ENCODE results near the gene ABCA12. TPM values are rescaled to one million over a fixed set of nuclear protein-coding genes. Genes with fewer than 3 reads are reported as not detected.
A peak's percentile ranks its signal among the peaks of the same experiment; 100 is the strongest.

ABCA12 gene
- total RNA-seq, 1 experiment from 2014 or later: 1.3 TPM

- Histone ChIP-seq H2AFZ (ENCODE audit: low read depth, low read length, poor library complexity, severe bottlenecking) (no peak overlapping the region), H3K4me2 (ENCODE audit: low read length) (no peak overlapping the region), H4K20me1 (ENCODE audit: insufficient read depth) (no peaks in the 10 kb centered on the region), H3K4me3 (replicated peaks in 1 of 2; ENCODE audit: low read depth in 1 of 2, low read length in 2 of 2) (no peak overlapping the region), H3K9me2 (ENCODE audit: insufficient read depth) (no peaks in the 10 kb centered on the region), H3K27ac (ENCODE audit: low read depth, low read length) (no peak overlapping the region), H3K27me3 (ENCODE audit: insufficient read depth, low read length) (no peaks in the 10 kb centered on the region), H3K79me2 (ENCODE audit: insufficient read depth, low read length) (no peaks in the 10 kb centered on the region), H3K36me3 (ENCODE audit: control insufficient read depth in 1 of 2, insufficient read depth in 2 of 2, low read length in 2 of 2) (no peaks in the 10 kb centered on the region), H3K4me1 (ENCODE audit: control insufficient read depth in 1 of 2, insufficient read depth in 2 of 2, low read length in 2 of 2) (peaks cover 23 to 29% of the 10 kb centered on the region in 2 experiments), H3K9ac (ENCODE audit: low read length) (no peak overlapping the region), H3K9me3 (ENCODE audit: control insufficient read depth in 1 of 2, insufficient read depth in 1 of 2, low read depth in 1 of 2, low read length in 2 of 2) (no peaks in the 10 kb centered on the region)
- no peak for ATAC-seq
- intact Hi-C loops (cut with micrococcal nuclease): no loop called here
- ChIA-PET CTCF (no interaction called here), POLR2A (no interaction called here), RAD21 (ENCODE audit: low non-redundant PET in 1 of 2, low total read pairs in 2 of 2, uncharacterized antibody in 2 of 2, unreplicated experiment in 2 of 2) (no interaction called here)
- TF ChIP-seq EGR1 (IDR thresholded peaks at IDR 0.05; ENCODE audit: low read depth) (peak; percentile 37; the same call in 1 of the 2 replicates), TCF7L2 (IDR thresholded peaks at IDR 0.05; ENCODE audit: borderline replicate concordance, extremely low read depth, insufficient read depth, insufficient read length) (no peak)
- BruUV-seq (replicated peaks): no TSS peak
- no peak for DNase-seq (ENCODE audit: low read depth, low spot score)
Measured at GRCh38 chr2:215140166-215140707, 1.8 kb upstream of the ABCA12 start.

GRCh38 chr2:215137741-215138340, 585 bp downstream of the ABCA12 start:
- ATAC-seq: peak; percentile 55
- peak; percentile 43 for DNase-seq (ENCODE audit: low read depth, low spot score)
- H3K4me3 ChIP-seq (replicated peaks in 1 of 2; ENCODE audit: low read depth in 1 of 2, low read length in 2 of 2): peak overlapping the region in 1 of 2 experiments; percentile 17; a peak in 2 of 4 replicates
- intact Hi-C loops (cut with micrococcal nuclease): no loop called here
- H3K9me2 ChIP-seq (ENCODE audit: insufficient read depth): no peaks in the 10 kb centered on the region
- H2AFZ ChIP-seq (ENCODE audit: low read depth, low read length, poor library complexity, severe bottlenecking): peak overlapping the region; percentile 87
- no peaks in the 10 kb centered on the region for H3K27me3 ChIP-seq (ENCODE audit: insufficient read depth, low read length)
- BruUV-seq (replicated peaks): no TSS peak
- no peaks in the 10 kb centered on the region for H4K20me1 ChIP-seq (ENCODE audit: insufficient read depth)
- H3K4me2 ChIP-seq (ENCODE audit: low read length): peak overlapping the region; percentile 58
- ChIA-PET CTCF (no interaction called here), RAD21 (ENCODE audit: low non-redundant PET in 1 of 2, low total read pairs in 2 of 2, uncharacterized antibody in 2 of 2, unreplicated experiment in 2 of 2) (no interaction called here), POLR2A (no interaction called here)
- no peaks in the 10 kb centered on the region for H3K36me3 ChIP-seq (ENCODE audit: control insufficient read depth in 1 of 2, insufficient read depth in 2 of 2, low read length in 2 of 2)
- H3K79me2 ChIP-seq (ENCODE audit: insufficient read depth, low read length): no peaks in the 10 kb centered on the region
- H3K4me1 ChIP-seq (ENCODE audit: control insufficient read depth in 1 of 2, insufficient read depth in 2 of 2, low read length in 2 of 2): peaks cover 23 to 29% of the 10 kb centered on the region in 2 experiments
- H3K27ac ChIP-seq (ENCODE audit: low read depth, low read length): peak overlapping the region; percentile 44
- H3K9ac ChIP-seq (ENCODE audit: low read length): peak overlapping the region; percentile 10; the same call in 1 of the 2 replicates
- H3K9me3 ChIP-seq (ENCODE audit: control insufficient read depth in 1 of 2, insufficient read depth in 1 of 2, low read depth in 1 of 2, low read length in 2 of 2): no peaks in the 10 kb centered on the region
- TF ChIP-seq EGR1 (IDR thresholded peaks at IDR 0.05; ENCODE audit: low read depth) (peak; percentile 83), CBX3 (IDR thresholded peaks at IDR 0.05; ENCODE audit: low read depth) (peak; percentile 45; the same call in 1 of the 2 replicates), FOSL1 (IDR thresholded peaks at IDR 0.05; ENCODE audit: low read depth) (peak; percentile 82), TCF7L2 (IDR thresholded peaks at IDR 0.05; ENCODE audit: borderline replicate concordance, extremely low read depth, insufficient read depth, insufficient read length) (no peak), EZH2phosphoT487 (IDR thresholded peaks at IDR 0.05; ENCODE audit: borderline replicate concordance) (no peak), ZNF274 (IDR thresholded peaks at IDR 0.05; ENCODE audit: low read depth, low read length) (no peak), POLR2AphosphoS5 (IDR thresholded peaks at IDR 0.05; ENCODE audit: low read depth, low read length) (0 out of 2 replicates have a peak, but pooled peaks have one; percentile 19), MAX (IDR thresholded peaks at IDR 0.05) (peak; percentile 35; the same call in 1 of the 2 replicates), RAD21 (IDR thresholded peaks at IDR 0.05; ENCODE audit: low read depth) (peak; percentile 13; the same call in 1 of the 2 replicates), SRF (IDR thresholded peaks at IDR 0.05; ENCODE audit: low read depth) (peak; percentile 20), POLR2A (IDR thresholded peaks at IDR 0.05; ENCODE audit: borderline replicate concordance, extremely low read depth, insufficient read depth, insufficient read length) (no peak), JUND (IDR thresholded peaks at IDR 0.05) (peak; percentile 66), ZBTB33 (IDR thresholded peaks at IDR 0.05; ENCODE audit: extremely low read depth, insufficient replicate concordance, low read length) (no peak)
- TF ChIP-seq, protein P1, sequence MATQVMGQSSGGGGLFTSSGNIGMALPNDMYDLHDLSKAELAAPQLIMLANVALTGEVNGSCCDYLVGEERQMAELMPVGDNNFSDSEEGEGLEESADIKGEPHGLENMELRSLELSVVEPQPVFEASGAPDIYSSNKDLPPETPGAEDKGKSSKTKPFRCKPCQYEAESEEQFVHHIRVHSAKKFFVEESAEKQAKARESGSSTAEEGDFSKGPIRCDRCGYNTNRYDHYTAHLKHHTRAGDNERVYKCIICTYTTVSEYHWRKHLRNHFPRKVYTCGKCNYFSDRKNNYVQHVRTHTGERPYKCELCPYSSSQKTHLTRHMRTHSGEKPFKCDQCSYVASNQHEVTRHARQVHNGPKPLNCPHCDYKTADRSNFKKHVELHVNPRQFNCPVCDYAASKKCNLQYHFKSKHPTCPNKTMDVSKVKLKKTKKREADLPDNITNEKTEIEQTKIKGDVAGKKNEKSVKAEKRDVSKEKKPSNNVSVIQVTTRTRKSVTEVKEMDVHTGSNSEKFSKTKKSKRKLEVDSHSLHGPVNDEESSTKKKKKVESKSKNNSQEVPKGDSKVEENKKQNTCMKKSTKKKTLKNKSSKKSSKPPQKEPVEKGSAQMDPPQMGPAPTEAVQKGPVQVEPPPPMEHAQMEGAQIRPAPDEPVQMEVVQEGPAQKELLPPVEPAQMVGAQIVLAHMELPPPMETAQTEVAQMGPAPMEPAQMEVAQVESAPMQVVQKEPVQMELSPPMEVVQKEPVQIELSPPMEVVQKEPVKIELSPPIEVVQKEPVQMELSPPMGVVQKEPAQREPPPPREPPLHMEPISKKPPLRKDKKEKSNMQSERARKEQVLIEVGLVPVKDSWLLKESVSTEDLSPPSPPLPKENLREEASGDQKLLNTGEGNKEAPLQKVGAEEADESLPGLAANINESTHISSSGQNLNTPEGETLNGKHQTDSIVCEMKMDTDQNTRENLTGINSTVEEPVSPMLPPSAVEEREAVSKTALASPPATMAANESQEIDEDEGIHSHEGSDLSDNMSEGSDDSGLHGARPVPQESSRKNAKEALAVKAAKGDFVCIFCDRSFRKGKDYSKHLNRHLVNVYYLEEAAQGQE (IDR thresholded peaks at IDR 0.05; ENCODE audit: low read depth): no peak

All from HCT116 (cell line).